Lung (tissue), 12 donors: Measurements from ENCODE around the gene CRX. TPM values are rescaled to one million over a fixed set of nuclear protein-coding genes. Genes with fewer than 3 reads are reported as not detected.

ENCODE experiments used
- ATAC-seq: fragments of 200-7000 bp; cut with Tn5 transposase; one replicate; pipeline ENCODE4 v1.9.1; 2020; ENCODE audit warnings: moderate number of reproducible peaks; ENCODE audit not compliant: insufficient read depth, low FRiP score
- DNase-seq, 3 donors: peaks; one replicate each; pipeline ENCODE4 v3.0.0-alpha.2; 2013 to 2017
- H3K27ac ChIP-seq, 2 donors: one replicate each; pipeline ENCODE4 v1.5.1; 2013; ENCODE audit warnings: mild to moderate bottlenecking in 2 of 2, moderate library complexity in 2 of 2, control low read depth in 1 of 2, inconsistent platforms in 1 of 2, low read depth in 1 of 2, low read length in 1 of 2
- H3K27me3 ChIP-seq, 3 donors: one replicate each; pipeline ENCODE4 v1.5.1; 2013; ENCODE audit warnings: low read length in 2 of 3; ENCODE audit not compliant: control insufficient read depth in 3 of 3, insufficient read depth in 3 of 3
- H3K36me3 ChIP-seq, 4 donors: one replicate each; pipeline ENCODE4 v1.5.1; 2013; ENCODE audit warnings: low read length in 4 of 4, mild to moderate bottlenecking in 1 of 4, moderate library complexity in 1 of 4; ENCODE audit not compliant: control insufficient read depth in 4 of 4, insufficient read depth in 4 of 4
- H3K4me1 ChIP-seq, 5 donors: one replicate each; pipeline ENCODE4 v1.5.1; 2013; ENCODE audit warnings: low read length in 5 of 5, mild to moderate bottlenecking in 2 of 5, moderate library complexity in 1 of 5; ENCODE audit not compliant: control insufficient read depth in 5 of 5, insufficient read depth in 5 of 5
- H3K4me3 ChIP-seq: one replicate; pipeline ENCODE4 v1.5.1; 2013; ENCODE audit warnings: mild to moderate bottlenecking, control low read depth, moderate library complexity
- H3K9ac ChIP-seq, 2 donors: one replicate each; pipeline ENCODE4 v1.5.1; 2013; ENCODE audit warnings: low read length in 2 of 2, control low read depth in 1 of 2; ENCODE audit not compliant: insufficient read depth in 1 of 2
- H3K9me3 ChIP-seq, 4 donors: one replicate each; pipeline ENCODE4 v1.5.1; 2013; ENCODE audit warnings: low read length in 3 of 4, mild to moderate bottlenecking in 1 of 4, moderate library complexity in 1 of 4; ENCODE audit not compliant: control insufficient read depth in 4 of 4, insufficient read depth in 3 of 4
- WGBS, 2 donors: extraction: QIAGEN DNeasy Blood & Tissue Kit; methylation state at CpG; one replicate each; pipeline ENCODE4 v1.1.7; 2013; 5-methylcytosine and 5-hydroxymethylcytosine counted together
- polyA plus RNA-seq, 2 donors: library from polyadenylated mRNA; stranded (reverse); fragments of 200-250 nt; gene quantifications; one replicate each; pipeline ENCODE4 v1.2.1, GENCODE V29; 2013
- total RNA-seq, 2 donors: library from RNA; depleted of rRNA in 1 of 2; stranded (reverse); fragments of >200 nt in 1 of 2; gene quantifications; one replicate each; pipeline ENCODE4 v1.2.1, GENCODE V29; 2014 to 2021
- TF ChIP-seq, protein P1 (sequence below): IDR thresholded peaks from 2 replicates; pipeline ENCODE4 v1.5.1; 2012; ENCODE audit warnings: mild to moderate bottlenecking; ENCODE audit errors: control extremely low read depth, extremely low read depth
- donor health status: control.
- donor health status: control.
- donor health status: Bipolar disorder and iron deficiency.
- donor health status: healthy.
- donor health status: DM: yes; HTN: yes; CAD: no.

Gene CRX
- total and polyA plus RNA-seq, 4 donors = 0.02 TPM; not detected in 3

GRCh38 chr19:47832723-47833122, 11.0 kb downstream of the CRX start:
- WGBS, 2 donors = 80 to 91% methylated on average over 4 of the region's 4 CpGs
- TF ChIP-seq, protein P1, sequence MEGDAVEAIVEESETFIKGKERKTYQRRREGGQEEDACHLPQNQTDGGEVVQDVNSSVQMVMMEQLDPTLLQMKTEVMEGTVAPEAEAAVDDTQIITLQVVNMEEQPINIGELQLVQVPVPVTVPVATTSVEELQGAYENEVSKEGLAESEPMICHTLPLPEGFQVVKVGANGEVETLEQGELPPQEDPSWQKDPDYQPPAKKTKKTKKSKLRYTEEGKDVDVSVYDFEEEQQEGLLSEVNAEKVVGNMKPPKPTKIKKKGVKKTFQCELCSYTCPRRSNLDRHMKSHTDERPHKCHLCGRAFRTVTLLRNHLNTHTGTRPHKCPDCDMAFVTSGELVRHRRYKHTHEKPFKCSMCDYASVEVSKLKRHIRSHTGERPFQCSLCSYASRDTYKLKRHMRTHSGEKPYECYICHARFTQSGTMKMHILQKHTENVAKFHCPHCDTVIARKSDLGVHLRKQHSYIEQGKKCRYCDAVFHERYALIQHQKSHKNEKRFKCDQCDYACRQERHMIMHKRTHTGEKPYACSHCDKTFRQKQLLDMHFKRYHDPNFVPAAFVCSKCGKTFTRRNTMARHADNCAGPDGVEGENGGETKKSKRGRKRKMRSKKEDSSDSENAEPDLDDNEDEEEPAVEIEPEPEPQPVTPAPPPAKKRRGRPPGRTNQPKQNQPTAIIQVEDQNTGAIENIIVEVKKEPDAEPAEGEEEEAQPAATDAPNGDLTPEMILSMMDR = no peak
- Histone ChIP-seq H3K9me3 (no peaks in the 10 kb centered on the region), H3K4me1 (peaks cover 0 to 2% (median 0%) of the 10 kb centered on the region in 5 donors), H3K27me3 (no peaks in the 10 kb centered on the region), H3K4me3 (no peak overlapping the region), H3K27ac (no peak overlapping the region), H3K36me3 (no peaks in the 10 kb centered on the region), H3K9ac (no peak overlapping the region)
- no peak for ATAC-seq
- DNase-seq = no peak

DNA sequence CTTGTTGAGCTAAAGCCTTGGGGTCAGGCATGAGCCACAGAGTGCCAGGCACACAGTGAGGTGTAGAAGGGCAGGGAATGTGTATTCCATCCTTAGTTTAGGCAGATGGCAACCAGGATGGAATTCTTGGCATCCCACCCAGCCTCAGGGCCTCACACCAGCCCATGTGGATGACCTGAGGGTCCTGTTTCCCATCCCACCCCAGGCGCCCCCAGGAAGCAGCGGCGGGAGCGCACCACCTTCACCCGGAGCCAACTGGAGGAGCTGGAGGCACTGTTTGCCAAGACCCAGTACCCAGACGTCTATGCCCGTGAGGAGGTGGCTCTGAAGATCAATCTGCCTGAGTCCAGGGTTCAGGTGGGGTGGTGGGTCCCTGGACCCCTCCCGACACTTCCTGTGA, 14.3 kb downstream of the CRX start:
- Histone ChIP-seq H3K27me3 (peaks cover 0 to 4% (median 0%) of the 10 kb centered on the region in 3 donors), H3K27ac (no peak overlapping the region), H3K9ac (no peak overlapping the region), H3K36me3 (no peaks in the 10 kb centered on the region), H3K4me1 (peaks cover 0 to 2% (median 0%) of the 10 kb centered on the region in 5 donors), H3K4me3 (no peak overlapping the region), H3K9me3 (peaks cover 0 to 3% (median 0%) of the 10 kb centered on the region in 4 donors)
- no peak for DNase-seq
- ATAC-seq = no peak
- TF ChIP-seq, protein P1 = no peak
- 77% methylated on average over 8 of the region's 8 CpGs for WGBS, 2 donors

- Histone ChIP-seq H3K9me3 (peaks cover 0 to 3% (median 0%) of the 10 kb centered on the region in 4 donors), H3K4me3 (no peak overlapping the region), H3K4me1 (peaks cover 0 to 2% (median 0%) of the 10 kb centered on the region in 5 donors), H3K36me3 (no peaks in the 10 kb centered on the region), H3K27ac (no peak overlapping the region), H3K9ac (no peak overlapping the region), H3K27me3 (peaks cover 0 to 4% (median 0%) of the 10 kb centered on the region in 3 donors)
- 67 to 79% methylated on average over 16 of the region's 16 CpGs for WGBS, 2 donors
- ATAC-seq (no peak), DNase-seq (no peak)
- TF ChIP-seq, protein P1 = no peak
Measured at GRCh38 chr19:47839411-47839810, 17.7 kb downstream of the CRX start.

GRCh38 chr19:47839913-47840312, 18.2 kb downstream of the CRX start:
- no peak overlapping the region for H3K9ac ChIP-seq
- no peaks in the 10 kb centered on the region for H3K36me3 ChIP-seq
- DNase-seq (peak in 1 of 3 donors; percentile 15), ATAC-seq (peak; percentile 34)
- H3K4me3 ChIP-seq = no peak overlapping the region
- H3K27me3 ChIP-seq = peaks cover 0 to 4% (median 0%) of the 10 kb centered on the region in 3 donors
- TF ChIP-seq, protein P1 = no peak
- no peak overlapping the region for H3K27ac ChIP-seq
- peaks cover 0 to 2% (median 0%) of the 10 kb centered on the region in 5 donors for H3K4me1 ChIP-seq
- 28 to 39% methylated on average over 10 of the region's 10 CpGs for WGBS, 2 donors
- peaks cover 0 to 3% (median 0%) of the 10 kb centered on the region in 4 donors for H3K9me3 ChIP-seq
